ACHN (cell line): ENCODE results near the gene CCDC51.

Experiments used
- DNase-seq: peaks from one replicate; pipeline ENCODE4 v3.0.0-alpha.2; 2015
- in situ Hi-C: cut with HindIII; loops from 2 replicates; pipeline ENCODE4 v1.10.0; 2017; ENCODE audit warnings: low sequenced_read_pairs, low pct_ligation_motif_present, low pct_unique_long_range_greater_than_20kb

Gene CCDC51

DNA sequence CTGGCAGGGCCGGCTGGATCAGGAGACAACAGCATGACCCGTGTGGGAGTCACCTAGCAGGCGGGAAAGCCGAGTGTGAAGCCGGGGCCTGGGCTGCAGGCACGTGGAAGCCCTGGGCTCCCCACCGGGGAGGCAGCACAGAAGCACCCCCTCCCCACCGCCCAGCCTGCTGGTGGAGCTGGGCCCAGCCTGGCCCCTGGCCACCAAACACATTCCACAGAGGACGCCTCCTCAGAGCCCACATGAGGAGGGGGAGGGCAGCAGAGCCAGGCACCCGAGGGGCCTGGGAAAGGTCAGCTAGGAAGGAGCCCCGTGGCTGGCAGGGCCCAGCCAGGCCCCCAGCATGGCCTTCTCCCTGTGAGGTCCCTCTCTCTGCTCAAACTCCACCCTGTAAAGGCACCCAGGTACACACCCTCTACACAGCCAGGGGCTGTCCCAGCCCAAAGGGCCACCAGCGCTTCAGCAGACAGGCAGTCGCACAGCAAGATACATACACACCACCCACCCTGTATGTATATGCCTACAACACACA is 14.6 kb downstream of the CCDC51 start:
- no peak for DNase-seq
- in situ Hi-C loops, result no loop called here

DNA sequence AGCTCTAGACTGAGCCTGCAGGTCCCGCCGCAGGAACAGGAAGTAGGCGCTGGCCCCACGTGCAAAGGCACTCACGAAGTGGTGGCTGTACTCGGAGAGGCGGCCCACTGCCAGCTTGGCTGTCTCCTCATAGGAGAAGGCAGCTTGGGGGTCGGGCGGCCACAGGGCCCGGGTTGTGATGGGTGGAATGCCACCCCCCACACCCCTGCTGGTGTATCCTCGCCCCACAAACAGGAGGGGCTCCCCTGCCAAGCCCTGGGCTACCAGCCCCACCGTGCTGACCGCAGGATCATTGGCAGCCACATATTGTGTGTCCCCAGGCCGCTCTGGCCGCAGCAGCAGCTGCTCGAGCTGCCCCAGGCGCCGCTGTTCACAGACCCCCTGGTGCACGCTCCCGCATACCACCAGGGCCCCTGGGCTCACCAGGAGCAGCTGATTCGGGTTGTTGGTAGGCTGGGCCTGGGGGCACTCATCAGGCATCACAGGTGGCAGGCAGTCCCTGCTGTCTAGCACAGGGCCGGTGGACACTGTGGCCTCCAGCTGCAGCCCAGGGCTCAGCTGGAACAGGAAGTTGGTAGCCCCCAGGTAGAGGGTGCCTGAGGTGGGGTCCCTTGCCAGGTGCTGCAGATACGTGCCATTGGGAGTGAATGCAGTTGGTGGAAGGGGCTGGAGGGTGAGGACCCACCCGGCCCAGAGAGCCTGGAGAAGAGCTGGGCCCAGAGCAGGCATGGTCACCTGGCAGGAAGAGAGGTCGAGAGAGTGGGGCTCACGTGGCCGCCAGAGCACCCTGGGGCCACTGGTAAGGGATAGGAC is 15.8 kb downstream of the CCDC51 start:
- in situ Hi-C loops, result no loop called here

DNA sequence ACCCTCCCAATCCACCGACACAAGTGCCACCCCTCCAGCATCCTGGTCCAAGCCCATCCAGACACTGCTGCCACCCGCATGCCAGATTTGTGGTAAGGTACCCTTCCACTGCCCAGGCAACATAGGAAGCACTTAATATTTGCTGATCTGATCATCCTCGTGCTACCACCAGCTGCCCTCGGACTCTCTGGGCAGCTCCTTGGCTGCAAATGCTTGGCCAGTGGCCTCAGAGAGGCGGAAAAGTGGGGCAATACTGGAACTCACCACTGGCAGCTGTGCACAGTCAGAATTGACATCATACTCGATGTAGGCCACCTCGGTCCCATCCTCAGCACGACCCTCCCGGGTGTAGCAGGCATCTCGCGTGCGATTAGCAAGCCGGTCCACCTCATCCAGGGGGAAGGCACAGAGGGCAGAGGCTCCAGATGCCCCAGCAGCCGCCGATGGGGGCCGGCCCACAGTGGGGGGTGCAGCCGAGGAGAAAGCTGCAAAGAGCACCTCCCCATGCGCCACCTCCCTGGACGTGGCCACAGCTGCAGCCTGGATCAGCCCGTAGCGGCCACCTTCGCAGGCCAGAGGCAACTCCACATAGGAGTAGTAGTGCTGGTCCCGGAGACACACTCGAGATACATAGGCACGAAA is 16.6 kb downstream of the CCDC51 start:
- DNase-seq, result no peak
- in situ Hi-C loops, result no loop called here

More for the DNA sequence above, 15.8 kb downstream of the CCDC51 start:
- DNase-seq, result no peak

- no peak for DNase-seq
- in situ Hi-C loops, result no loop called here
Measured at GRCh38 chr3:48422681-48423080, 17.2 kb downstream of the CCDC51 start.

DNA sequence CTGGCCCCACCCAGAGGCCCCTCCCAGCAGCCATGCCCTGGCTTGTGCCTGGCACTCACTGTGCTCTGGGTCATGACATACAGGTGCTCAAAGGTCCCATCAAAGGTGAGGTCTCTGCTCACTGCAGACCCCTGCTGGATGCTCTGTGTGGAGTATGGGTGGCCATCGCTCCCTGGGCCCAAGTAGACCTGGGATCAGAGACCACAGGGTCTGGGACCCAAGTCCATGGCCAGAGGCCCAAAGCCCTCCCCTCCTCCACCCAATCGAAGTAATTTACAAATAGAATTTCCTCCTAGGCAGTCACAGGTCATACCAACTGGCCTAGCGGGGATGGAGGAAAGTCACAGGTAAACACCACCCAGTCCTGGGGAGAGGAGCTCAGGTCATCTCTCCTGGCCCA is 17.6 kb downstream of the CCDC51 start:
- DNase-seq, result no peak
- in situ Hi-C loops, result no loop called here

DNA sequence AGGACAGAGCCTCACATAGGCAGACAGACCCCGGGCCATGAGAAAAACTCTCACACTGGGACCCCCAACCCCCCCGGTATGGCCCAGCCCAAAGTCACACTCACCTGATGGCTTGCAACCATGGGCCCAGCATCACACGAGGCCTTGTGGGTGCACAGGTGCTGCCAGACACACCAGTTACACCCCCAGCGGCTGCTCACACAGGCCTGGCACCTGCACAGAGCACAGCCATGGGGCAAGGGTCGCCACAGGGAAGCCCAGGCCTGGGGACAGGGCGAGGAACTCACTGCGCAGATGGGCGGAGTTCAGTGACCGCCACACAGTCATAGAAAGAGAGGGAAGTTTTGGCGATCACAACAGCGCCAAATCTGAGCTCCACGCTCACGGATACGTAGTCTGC is 19.4 kb downstream of the CCDC51 start:
- in situ Hi-C loops, result no loop called here
- no peak for DNase-seq

GRCh38 chr3:48419597-48419996 is 20.3 kb downstream of the CCDC51 start:
- in situ Hi-C loops, result no loop called here
- no peak for DNase-seq

GRCh38 chr3:48419149-48419548 is 20.8 kb downstream of the CCDC51 start:
- in situ Hi-C loops, result no loop called here
- DNase-seq, result no peak

- DNase-seq, result no peak
- in situ Hi-C loops, result no loop called here
Measured at GRCh38 chr3:48418651-48419050, 21.3 kb downstream of the CCDC51 start.

DNA sequence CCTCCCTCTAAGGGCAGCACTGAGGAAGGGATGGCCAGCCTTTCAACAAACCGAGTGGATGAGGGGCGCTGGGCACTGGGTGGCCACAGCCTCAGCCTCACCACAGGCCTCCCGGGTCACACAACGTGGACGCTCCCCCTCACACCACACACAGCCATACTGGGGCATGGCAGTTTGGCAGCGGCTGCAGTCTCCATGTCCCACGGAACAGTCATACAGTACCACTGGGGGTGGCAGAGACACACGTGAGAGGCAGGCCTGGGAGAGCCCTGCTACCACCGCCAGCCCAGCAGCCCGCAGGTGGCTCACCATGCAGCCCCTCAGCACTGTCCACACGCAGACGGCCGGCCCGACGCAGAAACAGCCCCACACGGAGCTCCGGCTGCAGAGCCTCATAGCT is 21.8 kb downstream of the CCDC51 start:
- in situ Hi-C loops, result no loop called here

GRCh38 chr3:48417529-48418108 is 22.3 kb downstream of the CCDC51 start:
- in situ Hi-C loops, result no loop called here
- DNase-seq, result no peak

More for the DNA sequence above, 21.8 kb downstream of the CCDC51 start:
- DNase-seq, result no peak

DNA sequence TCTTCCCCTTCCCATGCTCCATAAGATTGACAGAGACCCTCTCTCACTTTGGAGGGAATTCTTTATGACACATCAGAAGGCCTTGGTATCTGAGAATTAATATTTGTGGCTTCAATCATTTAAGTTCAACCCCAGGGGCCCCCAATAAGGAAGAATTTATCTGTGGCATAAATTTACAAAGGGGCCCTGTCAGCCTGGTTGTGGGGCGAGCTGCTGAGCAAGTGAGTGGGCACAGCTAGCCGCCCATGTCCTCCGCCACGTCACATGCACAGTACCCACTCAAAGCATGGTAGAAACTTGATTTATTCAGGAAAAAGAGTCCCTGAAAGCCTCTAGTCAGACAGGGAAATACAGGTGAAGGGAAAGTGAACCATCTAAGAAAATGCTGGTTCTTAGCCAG is 23.4 kb downstream of the CCDC51 start:
- in situ Hi-C loops, result no loop called here
- DNase-seq, result no peak

GRCh38 chr3:48416091-48416505 is 23.8 kb downstream of the CCDC51 start:
- no peak for DNase-seq
- in situ Hi-C loops, result no loop called here

DNA sequence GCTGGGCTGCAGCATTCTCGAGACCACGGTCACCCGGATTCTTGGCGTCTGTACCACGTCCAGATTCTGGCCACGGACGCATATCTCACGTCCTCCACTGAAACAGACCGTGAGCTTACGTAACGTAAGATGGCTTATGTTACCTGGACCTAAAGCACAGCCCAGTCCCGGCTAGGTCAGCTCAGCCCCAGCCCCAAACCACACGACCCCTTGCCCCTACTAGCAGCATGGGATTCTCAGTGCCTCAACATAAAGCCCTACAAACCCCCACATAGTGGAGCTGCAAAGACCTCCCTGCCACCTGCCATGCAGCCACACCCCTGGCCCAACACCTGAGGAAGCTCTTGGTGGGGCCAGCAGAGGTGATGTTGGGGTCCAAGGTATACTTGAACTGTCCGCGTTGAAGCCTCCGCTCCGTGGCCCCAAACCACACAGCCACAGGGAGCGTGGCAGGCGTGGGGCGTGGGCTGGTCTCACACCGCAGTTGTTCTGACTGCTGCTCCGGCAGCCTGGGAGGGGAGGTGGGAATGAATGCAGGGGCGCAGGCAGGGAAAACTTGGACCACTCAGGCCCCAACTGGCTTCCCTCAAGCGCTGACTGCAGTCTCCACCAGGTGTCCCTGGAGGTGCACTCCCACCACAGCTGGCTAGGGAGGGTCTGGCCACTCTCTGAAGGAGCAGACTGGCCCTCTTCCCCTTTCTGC is 24.5 kb downstream of the CCDC51 start:
- DNase-seq, result no peak
- in situ Hi-C loops, result no loop called here

DNA sequence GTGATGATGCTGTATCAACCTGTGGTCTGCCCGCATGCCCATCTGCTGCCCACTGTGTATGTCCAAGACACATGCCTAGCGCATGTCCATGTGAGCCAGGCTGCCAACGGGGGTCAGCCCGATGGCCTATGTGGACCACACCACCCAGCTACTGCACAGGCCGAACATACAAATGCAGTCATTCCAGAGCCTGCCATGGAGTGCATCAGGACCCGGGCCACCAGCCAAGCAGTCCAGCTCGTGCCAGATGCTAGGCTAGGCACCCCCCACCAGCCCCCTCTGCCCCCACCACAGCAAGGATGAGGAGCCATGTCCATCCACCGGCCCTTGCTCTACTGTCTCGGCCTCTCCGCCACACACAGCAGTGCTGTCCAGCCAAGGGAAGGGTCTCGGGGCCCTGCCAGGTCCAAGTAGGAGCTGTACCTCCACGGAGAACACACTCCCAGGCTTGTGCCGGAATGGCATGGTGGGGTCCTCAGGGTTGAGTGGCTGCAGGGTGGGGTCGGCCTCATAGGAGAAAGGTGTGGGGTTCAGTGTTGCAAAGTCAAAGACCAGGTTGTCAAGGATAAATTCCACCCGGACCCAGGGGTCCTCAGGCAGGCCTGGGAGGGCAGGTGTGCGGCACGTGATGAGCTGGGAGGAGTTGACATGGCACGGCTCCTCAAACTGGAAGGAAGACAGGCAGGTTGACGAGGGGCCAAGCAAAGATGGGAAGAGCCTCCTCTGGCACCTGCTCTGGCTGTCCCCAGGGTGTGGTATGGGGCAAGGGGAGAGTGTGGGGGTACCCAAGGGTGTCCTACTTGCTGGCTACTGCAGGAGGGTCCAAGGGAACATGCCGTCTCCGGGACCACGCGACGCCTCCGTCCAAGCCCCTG is 25.3 kb downstream of the CCDC51 start:
- in situ Hi-C loops, result no loop called here
- DNase-seq, result no peak

GRCh38 chr3:48413611-48414010 is 26.3 kb downstream of the CCDC51 start:
- no peak for DNase-seq
- in situ Hi-C loops, result no loop called here

- DNase-seq, result no peak
- in situ Hi-C loops, result no loop called here
Measured at GRCh38 chr3:48413086-48413485, 26.8 kb downstream of the CCDC51 start.

GRCh38 chr3:48412375-48413001 is 27.4 kb downstream of the CCDC51 start:
- in situ Hi-C loops, result no loop called here
- DNase-seq, result no peak
